ENCODE data around the gene ATAD3A. TPM values are rescaled to one million over a fixed set of nuclear protein-coding genes. Genes with fewer than 3 reads are reported as not detected.

The ATAD3A gene
- total and polyA plus RNA-seq, 9 donors = 2.8 to 23.9 (median 16.9) TPM

DNA sequence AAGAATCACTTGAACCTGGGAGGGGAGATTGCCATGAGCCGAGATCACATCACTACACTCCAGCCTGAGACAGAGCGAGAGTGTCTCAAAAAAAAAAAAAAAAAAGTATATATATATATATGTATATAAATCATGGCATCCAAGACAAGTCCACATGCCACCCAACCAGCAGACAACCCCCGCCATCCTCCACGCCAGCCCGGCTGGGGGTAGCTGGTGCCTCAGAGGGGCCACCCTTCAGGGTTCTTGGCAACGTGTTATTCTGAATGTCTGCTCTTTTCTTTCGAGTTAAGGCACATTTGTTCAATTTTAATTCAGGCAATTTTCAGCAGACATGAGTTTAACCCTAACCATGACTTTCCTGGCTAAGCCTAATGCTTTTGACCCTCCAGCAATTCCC, 38.1 kb downstream of the ATAD3A start:
- intact Hi-C loops (cut with DNase I) = no loop called here
- Histone ChIP-seq H3K36me3 (no peaks in the 10 kb centered on the region), H3K4me1 (ENCODE audit: insufficient read depth) (peaks cover 4% of the 10 kb centered on the region), H3K4me3 (no peak overlapping the region), H3K9me3 (no peaks in the 10 kb centered on the region), H3K27ac (no peak overlapping the region), H3K27me3 (no peaks in the 10 kb centered on the region)
- no peak for DNase-seq
- WGBS, 3 donors = 72 to 77% (median 74%) methylated on average over 7 of the region's 7 CpGs
- TF ChIP-seq POLR2A (IDR thresholded peaks at IDR 0.05) (no peak), EP300 (IDR thresholded peaks at IDR 0.05) (no peak)
- TF ChIP-seq, protein P1, sequence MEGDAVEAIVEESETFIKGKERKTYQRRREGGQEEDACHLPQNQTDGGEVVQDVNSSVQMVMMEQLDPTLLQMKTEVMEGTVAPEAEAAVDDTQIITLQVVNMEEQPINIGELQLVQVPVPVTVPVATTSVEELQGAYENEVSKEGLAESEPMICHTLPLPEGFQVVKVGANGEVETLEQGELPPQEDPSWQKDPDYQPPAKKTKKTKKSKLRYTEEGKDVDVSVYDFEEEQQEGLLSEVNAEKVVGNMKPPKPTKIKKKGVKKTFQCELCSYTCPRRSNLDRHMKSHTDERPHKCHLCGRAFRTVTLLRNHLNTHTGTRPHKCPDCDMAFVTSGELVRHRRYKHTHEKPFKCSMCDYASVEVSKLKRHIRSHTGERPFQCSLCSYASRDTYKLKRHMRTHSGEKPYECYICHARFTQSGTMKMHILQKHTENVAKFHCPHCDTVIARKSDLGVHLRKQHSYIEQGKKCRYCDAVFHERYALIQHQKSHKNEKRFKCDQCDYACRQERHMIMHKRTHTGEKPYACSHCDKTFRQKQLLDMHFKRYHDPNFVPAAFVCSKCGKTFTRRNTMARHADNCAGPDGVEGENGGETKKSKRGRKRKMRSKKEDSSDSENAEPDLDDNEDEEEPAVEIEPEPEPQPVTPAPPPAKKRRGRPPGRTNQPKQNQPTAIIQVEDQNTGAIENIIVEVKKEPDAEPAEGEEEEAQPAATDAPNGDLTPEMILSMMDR (IDR thresholded peaks at IDR 0.05) = no peak

DNA sequence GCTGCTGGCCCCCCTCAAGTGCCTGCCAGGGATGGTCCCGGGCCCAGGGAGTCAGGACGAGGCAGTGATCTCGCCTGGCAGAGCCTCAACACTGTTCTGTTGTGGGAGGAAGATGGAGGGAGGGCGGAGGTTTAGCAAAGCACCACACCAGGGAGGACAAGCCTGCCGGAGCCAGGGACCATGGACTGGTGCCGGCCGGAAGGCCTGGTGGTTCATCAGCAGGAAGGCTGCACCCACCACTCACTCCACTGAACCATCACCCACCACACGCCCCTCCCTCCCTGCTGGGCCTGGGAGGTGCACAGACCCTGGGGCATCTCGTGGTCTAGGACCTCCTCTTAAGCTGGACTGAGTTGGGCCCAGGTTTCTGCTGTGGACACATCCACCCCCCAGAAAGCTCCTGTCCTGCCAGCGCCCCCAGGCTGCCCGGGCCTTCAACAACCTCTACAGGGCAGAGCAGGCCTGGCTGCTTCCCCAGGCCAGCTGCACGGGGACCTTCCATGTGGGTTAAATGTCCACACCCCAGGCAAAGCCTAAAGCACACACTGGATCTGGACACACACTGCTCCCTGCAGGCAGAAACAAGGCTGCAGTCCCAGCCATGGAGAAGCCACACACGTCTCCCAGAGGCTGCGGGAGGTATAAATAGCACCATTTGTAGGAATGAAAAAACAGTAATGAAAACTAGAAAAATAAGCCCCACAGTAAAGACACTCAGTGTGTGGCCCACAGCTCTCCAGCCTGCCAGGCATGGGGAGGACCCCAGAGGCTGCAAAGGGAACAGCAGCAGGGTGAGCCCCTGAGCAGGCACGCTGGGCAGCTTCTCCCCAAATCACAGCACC, 38.9 kb downstream of the ATAD3A start:
- no peaks in the 10 kb centered on the region for H3K9me3 ChIP-seq
- DNase-seq = no peak
- no peaks in the 10 kb centered on the region for H3K27me3 ChIP-seq
- WGBS, 3 donors = 31 to 64% (median 34%) methylated on average over 15 of the region's 15 CpGs
- peaks cover 4% of the 10 kb centered on the region for H3K4me1 ChIP-seq (ENCODE audit: insufficient read depth)
- intact Hi-C loops (cut with DNase I) = no loop called here
- H3K4me3 ChIP-seq = no peak overlapping the region
- H3K36me3 ChIP-seq = no peaks in the 10 kb centered on the region
- TF ChIP-seq, protein P1 (IDR thresholded peaks at IDR 0.05) = no peak
- TF ChIP-seq POLR2A (IDR thresholded peaks at IDR 0.05) (no peak), EP300 (IDR thresholded peaks at IDR 0.05) (no peak)
- no peak overlapping the region for H3K27ac ChIP-seq

DNA sequence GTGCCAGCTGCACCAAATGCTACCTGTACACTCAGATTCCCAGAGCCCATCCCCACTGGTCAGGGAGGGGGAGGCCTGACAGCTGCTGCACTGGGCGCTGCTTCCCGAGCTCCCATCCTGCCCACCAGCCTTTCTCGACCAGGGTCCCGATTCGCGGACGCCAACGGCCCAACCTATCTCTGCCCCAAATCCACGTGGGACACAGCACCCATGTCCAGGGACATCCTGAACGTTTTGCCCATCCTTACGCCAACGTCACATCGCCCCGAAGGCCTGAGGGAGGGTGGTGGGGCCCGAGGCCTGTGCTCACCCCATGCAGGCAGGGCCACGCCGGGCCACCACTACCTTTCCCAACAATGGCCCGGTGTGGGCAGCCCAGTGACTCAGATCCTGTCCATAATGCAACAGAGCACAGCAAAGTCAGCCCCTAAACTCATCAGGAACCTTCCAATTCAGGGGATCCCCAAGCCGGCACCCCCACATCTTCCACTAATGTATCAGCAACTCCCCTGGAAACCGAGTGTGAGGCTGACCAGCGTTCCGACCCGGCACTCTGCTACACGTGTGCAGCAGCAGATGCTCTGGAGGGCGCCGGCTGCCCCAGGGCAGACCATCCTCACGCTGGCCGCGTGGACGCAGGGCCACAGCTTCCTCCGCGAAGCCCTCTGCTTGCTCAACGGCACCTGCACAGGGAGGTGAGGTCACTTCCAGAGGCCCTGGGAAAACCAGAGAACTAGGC, 39.7 kb downstream of the ATAD3A start:
- no peak for DNase-seq
- no peaks in the 10 kb centered on the region for H3K9me3 ChIP-seq
- peaks cover 4% of the 10 kb centered on the region for H3K4me1 ChIP-seq (ENCODE audit: insufficient read depth)
- no peak for TF ChIP-seq POLR2A (IDR thresholded peaks at IDR 0.05)
- no peak for TF ChIP-seq EP300 (IDR thresholded peaks at IDR 0.05)
- TF ChIP-seq, protein P1 (IDR thresholded peaks at IDR 0.05) = no peak
- WGBS, 3 donors = 78 to 85% (median 83%) methylated on average over 33 of the region's 33 CpGs
- no peaks in the 10 kb centered on the region for H3K36me3 ChIP-seq
- no peak overlapping the region for H3K27ac ChIP-seq
- H3K4me3 ChIP-seq = no peak overlapping the region
- no peaks in the 10 kb centered on the region for H3K27me3 ChIP-seq
- intact Hi-C loops (cut with DNase I) = no loop called here

DNA sequence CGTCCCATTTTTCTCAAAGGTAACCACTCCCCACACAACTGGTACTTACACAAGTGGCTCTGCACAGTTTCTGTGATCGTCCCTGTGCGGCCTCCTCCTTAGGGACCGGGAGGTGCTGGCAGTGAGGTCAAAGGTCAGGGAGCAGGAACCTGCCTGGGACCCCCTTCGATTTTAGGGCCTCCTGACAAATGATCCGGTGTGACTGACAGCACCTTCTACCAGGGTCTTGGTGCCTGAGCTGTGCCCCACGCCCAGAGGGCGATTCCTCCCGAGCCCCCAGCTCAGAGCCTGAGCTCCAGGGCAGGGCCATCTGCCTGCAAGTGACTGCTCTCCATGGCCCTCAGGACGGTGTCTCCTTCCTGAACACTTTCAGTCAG, 40.3 kb downstream of the ATAD3A start:
- Histone ChIP-seq H3K27ac (no peak overlapping the region), H3K36me3 (no peaks in the 10 kb centered on the region), H3K4me3 (no peak overlapping the region), H3K27me3 (no peaks in the 10 kb centered on the region), H3K4me1 (ENCODE audit: insufficient read depth) (peaks cover 4% of the 10 kb centered on the region), H3K9me3 (no peaks in the 10 kb centered on the region)
- no peak for DNase-seq
- TF ChIP-seq EP300 (IDR thresholded peaks at IDR 0.05) = no peak
- TF ChIP-seq, protein P1 (IDR thresholded peaks at IDR 0.05) = no peak
- no peak for TF ChIP-seq POLR2A (IDR thresholded peaks at IDR 0.05)
- WGBS, 3 donors = 79 to 85% (median 81%) methylated on average over 10 of the region's 10 CpGs
- intact Hi-C loops (cut with DNase I) = no loop called here

Data from ovary (tissue), 9 donors.